NOMO-1 treated with dmso at 0.1 percent for 144 hours (cell line): ENCODE measurements around the gene PSORS1C2.

Source experiments
- DNase-seq: peaks from one replicate; lab custom pipeline; 2025; ENCODE audit not compliant: unreplicated experiment; lab: John Stamatoyannopoulos, UW

The PSORS1C2 gene

DNA sequence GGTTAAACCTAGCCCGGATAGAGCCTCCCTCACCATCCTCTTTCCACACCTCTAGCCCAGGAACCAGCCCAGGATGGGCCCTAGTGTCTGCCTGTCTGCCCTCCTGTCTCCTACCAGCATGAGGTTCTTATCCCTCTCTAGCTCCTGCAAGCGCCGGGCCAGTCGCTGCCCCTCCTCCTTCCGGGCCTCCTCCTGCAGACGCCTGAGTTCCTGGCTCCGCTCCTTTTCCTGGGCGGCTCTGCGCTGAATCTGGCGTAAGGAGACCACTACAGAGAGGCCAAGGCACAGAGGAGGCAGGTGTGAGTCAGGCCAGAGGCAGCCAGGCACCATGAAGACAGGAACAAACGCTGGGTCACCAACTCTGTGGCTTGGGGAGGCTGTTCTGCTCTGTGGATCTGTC is 4.3 kb upstream of the PSORS1C2 start:
- no peak for DNase-seq

DNA sequence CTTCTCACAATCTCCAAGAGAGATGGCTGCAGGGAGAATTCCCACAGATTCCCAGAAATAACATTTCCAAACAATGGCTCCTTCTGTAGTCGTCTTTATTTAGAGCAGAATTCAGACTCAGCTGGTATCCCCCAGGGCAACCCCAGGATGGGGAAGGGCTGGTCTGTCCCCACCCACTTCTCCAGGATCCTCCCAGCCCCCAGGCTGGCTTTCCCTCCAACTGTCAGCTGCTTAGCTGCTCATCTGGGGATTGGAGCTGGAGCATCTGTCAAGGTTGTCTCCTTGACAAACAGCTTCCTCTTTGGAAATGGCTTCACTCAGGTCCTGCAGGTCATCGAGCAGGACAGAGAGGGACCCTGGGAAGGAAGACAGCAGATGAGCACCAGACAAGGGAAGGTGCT is 3.5 kb upstream of the PSORS1C2 start:
- no peak for DNase-seq

GRCh38 chr6:31140643-31141042 is 1.8 kb upstream of the PSORS1C2 start:
- DNase-seq = no peak

- DNase-seq = no peak
These were observed 733 bp upstream of the PSORS1C2 start for GRCh38 chr6:31139599-31139998.

DNA sequence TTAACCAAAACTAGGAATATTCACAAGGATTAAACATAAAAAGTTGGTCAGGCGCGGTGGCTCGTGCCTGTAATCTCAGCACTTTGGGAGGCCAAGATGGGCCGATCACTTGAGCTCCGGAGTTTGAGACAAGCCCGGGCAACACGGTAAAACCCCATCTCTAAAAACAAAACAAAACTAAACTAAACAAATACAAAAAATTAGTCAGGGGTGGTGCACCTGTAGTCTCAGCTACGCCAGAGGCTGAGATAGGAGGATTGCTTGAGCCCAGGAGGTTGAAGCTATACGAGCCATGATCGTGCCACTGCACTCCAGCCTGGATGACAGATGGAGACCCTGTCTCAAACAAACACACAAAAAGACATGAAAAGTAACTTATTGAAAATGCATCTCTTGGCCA is 3.2 kb downstream of the PSORS1C2 start:
- DNase-seq = no peak

- no peak for DNase-seq
These were observed 6.1 kb downstream of the PSORS1C2 start for GRCh38 chr6:31132806-31133205.

DNA sequence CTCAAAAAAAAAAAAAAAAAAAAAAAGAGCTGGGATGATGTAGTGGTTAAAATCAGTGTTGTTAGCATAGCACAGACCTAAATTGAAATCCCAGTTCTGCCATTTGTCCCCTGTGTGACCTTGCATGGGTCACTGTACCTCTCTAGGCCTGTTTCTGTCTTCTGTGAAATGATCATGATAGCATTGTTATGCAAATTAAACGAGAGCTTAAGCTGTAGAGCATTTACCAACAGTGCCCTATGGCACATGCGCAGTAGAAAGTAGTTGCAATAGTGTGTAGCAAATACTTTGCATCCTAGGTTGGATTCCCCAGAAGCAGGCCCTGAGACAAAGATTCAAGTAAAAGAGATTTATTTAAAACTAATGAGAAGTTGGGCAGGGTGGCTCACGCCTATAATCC is 7.3 kb downstream of the PSORS1C2 start:
- DNase-seq = no peak

DNA sequence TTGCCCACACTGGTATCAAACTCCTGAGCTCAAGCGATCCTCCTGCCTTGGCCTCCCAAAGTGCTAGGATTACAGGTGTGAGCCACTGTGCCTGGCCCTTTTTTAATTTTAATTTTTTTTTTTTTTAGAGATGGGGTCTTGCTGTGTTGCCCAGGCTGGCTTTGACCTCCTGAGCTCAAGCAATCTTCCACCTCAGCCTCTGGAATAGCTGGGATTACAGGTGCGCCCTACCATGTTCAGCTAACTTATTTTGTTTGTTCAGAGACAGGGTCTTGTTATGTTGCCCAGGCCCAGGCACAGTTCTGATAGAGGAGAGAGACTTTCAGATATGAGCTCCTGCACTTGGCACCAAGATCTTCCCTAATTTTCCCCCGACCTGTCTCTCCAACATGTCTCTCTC is 8.1 kb downstream of the PSORS1C2 start:
- DNase-seq = no peak

- DNase-seq = no peak
These were observed 9.7 kb downstream of the PSORS1C2 start for GRCh38 chr6:31129130-31129529.

DNA sequence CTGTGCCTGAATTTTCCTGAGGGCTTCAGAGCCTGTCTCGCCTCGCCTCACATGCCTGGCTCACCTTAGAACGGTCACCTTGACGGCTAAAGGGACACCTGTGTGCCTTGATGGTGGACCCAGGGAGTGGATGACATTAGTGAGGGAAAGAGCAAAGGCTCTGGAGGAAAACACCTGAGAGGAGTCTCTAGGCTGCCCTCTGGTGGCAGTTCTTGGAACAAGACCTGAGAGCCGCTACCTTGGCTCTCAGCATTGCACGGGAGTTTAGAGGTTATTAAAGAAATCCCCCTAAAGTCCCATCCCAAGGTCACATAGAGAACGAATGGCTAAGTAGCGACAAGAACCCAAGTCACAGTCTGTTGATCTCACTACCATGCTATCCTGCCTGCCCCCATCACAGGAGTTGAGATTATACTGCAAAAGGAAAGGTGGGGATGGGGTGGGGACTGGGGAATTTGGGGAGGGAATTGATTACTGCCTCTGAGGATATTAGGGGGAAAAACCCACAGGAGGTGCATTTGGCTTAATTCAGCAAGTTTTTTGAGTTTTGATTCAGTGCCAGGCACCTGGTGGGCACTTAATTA is 10.7 kb downstream of the PSORS1C2 start:
- DNase-seq = no peak

DNA sequence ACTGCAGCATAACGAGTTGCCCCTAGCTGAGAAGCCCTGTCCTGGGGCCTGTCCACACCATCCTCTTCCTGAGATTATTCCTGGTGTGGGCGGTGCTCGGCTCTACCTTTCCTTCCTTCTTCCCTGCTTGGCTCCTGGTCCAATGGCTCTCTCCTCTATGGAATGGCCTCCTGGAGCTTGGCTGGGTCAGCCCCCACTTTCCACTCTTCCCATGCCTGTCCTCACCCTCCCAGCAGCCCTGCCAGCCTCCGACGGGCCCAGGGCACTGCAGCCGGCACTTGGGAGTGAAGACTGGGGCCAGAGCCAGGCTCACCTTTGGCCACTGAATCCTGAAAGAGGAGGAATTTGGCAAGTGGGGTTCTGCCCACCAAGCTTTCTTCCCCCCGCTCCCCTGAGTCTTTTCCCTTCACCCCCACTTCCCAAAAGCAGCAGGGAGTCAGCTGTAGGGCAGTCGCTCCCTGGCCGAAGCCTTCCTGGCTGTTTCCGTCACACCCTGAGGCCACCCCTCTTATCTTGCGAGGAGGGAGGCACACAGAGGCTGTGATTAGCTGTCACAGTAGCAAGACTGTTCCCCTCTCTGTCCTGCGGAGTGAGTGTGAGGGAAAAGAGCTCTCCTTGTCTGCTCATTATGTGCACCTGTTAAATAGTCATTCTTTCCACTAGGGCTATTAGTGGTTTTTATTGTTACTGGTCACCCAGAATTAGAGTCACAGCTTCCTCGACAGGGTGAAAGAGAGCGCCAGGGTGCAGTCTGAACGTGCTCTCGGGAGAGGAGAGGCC is 12.3 kb downstream of the PSORS1C2 start:
- DNase-seq = no peak

DNA sequence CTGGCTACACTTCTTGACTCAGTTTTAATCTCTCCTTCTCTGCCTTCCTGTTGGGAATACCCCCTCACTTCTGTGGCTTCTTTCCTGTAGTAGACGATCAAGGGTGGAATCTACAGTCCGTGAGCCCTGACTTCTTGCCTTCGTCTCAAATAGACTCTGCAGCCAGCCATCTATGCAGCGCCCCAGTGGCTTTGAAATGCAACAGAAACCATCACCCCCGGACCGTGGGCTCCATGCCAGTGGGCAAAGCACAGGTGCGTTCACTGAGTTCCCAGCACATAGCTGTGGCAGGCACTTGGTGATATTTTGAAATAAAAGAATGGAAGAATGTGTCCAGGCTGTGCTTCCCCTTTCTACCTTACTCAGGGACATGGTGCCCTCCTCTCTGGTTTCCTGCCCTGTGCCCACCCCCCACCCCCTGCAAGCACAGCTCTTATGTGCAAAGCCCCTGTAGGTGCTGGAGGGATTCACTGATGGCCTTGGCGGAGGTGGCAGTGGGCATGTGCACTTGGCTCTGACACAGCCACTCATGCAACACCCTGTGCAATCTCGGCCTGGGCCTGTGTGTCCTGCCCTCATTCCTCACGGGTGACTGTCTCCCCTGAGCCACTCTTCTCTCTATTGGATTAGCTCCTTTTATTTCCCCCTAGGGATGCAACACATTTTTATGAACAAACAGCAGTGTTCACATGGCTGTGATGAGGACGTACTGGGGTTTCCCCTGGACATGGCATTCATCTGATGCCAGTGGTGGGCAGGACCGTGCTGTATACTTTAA is 13.1 kb downstream of the PSORS1C2 start:
- no peak for DNase-seq

DNA sequence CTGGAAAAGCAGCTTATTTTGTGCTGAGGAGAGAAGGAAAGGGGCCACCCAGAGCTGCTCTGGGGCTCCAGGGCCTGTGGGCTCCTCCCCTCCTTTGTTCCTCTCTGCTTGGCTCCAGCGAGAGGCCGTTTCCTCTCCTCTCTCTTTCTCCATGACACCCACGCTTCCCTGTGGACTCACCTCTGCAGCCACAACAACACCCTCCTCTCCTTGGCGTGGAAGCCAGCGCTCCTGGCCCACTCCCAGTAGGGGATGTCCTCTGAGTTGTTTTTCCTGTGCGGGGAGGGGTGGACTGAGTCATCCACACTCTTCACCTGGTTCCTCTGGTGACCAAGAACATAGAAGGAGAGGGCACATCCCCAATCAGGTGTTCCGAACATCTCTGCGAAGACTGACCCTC is 13.7 kb downstream of the PSORS1C2 start:
- DNase-seq = no peak

DNA sequence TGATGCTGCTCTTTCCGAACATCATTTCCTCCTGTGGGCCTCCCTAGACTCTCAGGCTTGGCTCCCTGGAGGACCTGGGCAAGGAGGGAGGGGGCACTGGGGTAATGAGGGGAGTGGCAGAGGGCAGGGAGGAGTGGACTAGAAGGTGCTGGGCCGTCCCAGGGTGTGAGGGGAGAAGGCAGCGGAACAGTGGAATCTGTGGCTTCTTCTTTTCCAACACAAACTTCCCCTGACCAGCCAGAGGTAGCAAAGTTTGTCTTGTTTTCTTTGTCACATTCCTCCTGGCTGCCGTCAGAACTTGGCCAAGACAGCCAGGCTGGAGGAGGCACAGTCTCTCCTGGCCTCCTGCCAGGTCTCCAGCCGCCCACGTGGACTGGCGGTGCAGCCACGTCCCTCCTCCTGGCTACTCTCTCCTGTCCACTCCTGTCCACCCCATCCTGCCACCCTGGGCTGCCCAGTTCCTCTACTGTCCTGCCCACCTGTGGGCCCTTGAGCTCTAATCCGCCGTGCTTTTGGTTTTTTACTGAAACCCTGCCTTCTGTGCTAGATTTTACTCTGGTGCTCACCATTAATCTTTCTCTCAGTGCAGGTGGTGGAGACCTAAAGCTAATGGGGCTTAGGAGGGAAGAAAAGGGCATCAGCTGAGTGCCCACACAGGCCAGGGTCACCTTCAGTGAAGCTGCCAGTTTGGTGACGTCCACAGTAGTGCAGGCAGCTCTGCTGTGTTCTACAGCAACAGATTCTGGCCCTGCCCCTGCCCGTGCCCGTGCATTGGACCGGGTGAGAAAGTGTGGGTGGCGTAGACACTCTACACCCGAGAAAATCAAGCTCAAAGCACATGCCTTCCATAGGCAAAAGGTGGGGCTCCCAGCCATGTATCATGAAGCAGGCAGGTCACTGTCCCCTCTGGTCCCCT is 15.8 kb downstream of the PSORS1C2 start:
- no peak for DNase-seq

DNA sequence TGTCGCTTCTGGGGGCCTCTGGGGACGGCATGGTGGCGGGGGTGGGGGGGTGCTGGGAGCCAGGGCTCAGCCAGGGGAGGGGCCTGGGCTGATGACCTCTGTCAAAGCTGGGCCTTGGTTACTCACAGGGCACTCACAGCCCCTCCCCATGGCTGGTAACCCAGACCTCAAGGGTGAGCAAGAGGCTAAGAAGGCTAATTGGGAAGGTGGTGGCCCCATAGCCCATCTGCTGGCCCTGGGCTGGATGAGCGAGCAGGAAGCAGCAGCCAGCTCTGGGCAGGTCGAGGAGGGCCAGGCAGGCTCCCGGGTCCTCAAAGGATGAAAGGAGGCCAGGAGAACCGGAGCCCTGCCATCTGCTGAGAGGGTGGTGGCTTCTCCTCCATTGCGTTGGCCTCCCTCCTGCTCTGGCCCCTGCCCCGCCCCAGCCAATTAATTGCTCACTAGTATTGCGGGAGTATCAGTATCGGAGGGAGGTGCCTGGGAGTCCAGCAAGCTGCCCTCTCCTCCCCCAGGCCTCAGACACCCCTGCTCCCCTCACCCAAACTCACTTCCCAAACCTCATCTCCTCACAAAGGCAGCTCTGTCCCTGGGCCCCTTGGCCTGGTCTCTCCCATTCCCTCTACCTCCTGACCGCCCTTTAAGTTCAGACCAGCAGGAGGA is 17.6 kb downstream of the PSORS1C2 start:
- no peak for DNase-seq

DNA sequence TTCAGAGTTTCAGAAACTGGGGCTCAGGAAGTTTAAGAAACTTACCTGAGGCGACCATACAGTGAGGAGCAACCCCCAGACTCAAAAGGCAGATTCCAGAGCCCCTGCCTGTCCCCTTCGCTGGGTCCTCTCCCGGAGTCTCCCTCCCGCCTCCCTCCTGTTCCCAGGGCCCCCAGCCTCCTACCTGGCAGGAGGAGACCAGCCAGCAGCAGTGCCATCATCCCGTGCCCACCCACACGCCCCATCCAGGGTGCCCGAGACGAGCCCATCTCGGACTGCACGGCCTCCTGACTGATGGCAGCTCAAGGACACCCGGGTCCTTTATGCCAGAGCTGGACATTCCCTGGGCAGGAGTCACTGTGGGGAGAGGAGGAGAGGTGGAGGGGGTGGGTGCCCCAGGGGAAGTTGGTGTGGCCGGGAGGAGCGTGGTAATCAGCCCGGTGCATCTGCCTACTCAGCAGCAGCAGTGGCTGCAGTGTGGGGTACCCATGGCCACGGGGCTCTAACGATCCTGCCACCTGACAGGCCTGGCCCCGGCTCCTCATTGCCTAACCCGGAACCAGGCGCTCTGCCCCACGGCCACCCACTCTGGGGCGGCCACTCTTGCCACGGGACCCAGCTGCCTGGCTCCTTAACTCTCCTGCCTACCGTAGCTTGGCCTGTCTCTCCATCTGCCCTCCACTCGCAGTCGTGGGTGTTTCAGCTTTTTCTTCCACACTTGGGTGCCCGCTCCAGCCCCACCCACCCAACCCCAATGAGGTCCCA is 18.5 kb downstream of the PSORS1C2 start, which contains the start of gene CDSN:
CDSN (minus strand) TSS at position 296 of the 765 bp plus-strand sequence; CDS start at position 269, 27 bp downstream.
- no peak for DNase-seq

GRCh38 chr6:31118178-31118577 is 20.7 kb downstream of the PSORS1C2 start:
- DNase-seq = no peak

- DNase-seq = no peak
These were observed 22.0 kb downstream of the PSORS1C2 start for GRCh38 chr6:31116661-31117385.

GRCh38 chr6:31115941-31116560 is 22.8 kb downstream of the PSORS1C2 start:
- no peak for DNase-seq
